Non-pigmented ciliary epithelial cell (primary cell): ENCODE results near the gene TMEM190.

ENCODE experiments used
- DNase-seq: peaks from one replicate; pipeline ENCODE4 v3.0.0-alpha.2; 2010; ENCODE audit warnings: low read depth

Gene TMEM190

DNA sequence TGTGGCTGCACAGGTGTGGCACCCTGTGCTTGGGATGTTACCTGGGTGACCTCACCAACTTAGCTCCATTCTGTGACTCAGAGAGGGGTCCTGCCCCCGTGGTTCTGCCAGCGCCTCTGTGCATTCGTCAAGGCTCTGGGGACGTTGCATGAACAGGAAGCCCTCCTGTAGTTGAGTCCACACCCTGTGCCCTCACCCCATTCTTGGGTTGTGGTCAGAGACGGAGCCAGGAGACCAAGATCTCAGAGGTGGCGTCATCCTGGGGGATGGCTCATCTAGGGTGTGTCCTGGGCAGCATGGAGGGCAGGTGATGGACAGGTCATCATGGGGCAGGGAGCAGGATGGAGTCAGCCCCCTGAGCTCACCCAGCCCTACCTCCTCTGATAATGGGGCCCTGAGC lies 24.6 kb upstream of the TMEM190 start:
- no peak for DNase-seq

DNA sequence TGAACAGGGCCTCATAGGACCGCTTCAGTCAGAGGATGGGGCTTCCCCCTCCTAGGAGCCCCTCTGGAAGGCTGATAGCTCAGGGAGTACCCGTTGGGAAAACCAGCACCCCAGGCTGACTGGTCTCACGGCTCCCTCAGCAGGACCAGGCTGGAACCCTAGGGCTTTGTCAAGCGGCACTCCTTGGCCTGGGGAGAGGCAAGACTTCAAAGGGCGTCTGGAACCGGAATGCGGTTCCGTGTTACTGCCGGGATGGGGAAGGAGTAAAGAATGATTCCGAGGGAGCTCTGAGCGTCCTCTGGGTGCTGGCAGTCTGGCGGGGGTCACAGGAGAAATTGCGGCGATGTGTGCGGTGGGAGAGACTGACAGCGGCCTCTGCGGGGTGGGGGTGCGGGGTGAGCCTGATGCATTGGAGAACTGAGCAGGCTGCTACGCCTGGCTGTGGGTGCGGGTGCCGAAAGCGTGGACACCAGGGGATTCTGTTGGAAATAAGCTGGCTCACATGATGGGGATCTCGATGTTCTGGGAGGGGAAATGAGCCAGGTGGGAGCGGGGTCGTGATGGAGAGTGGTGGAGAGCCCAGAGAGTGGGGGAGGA lies 24.0 kb upstream of the TMEM190 start:
- no peak for DNase-seq

GRCh38 chr19:55353356-55353802 lies 23.2 kb upstream of the TMEM190 start:
- DNase-seq, result no peak

- no peak for DNase-seq
Measured at GRCh38 chr19:55353803-55354697, 22.6 kb upstream of the TMEM190 start.

GRCh38 chr19:55354698-55355212 lies 21.9 kb upstream of the TMEM190 start, which contains the start of gene COX6B2:
TSS of gene COX6B2 (minus strand) at chr19:55354719. CDS start at chr19:55354521, 198 bp downstream.
- DNase-seq, result no peak

DNA sequence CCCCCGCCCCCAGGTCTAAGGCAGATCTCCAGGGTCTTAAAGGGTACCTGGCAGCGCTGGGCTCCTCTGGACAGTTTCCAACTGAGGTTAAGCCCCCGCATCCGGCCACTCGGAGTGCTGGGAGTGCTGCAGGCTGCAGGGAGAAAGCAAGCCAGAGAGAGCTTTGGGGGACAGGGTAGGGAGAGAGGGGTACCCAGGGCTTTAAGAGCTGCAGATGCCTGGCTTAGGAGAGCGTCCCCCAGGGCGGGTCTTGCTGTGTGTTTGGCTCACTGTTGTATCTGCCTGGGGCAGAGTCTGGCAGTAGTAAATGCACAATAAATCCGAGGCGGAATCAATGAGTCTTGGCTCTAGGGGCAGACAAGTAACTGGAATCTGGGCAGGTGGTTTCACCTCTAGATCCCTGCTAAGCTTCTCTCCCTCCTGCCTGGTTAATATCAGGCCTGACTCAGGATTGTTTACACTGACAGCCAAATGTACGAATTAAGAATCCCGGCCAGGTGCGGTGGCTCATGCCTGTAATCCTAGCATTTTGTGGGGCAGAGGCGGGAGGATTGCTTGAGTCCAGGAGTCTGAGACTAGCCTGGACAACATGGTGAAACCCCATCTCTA lies 21.3 kb upstream of the TMEM190 start:
- no peak for DNase-seq

- DNase-seq, result no peak
Measured at GRCh38 chr19:55358493-55358892, 18.1 kb upstream of the TMEM190 start.

DNA sequence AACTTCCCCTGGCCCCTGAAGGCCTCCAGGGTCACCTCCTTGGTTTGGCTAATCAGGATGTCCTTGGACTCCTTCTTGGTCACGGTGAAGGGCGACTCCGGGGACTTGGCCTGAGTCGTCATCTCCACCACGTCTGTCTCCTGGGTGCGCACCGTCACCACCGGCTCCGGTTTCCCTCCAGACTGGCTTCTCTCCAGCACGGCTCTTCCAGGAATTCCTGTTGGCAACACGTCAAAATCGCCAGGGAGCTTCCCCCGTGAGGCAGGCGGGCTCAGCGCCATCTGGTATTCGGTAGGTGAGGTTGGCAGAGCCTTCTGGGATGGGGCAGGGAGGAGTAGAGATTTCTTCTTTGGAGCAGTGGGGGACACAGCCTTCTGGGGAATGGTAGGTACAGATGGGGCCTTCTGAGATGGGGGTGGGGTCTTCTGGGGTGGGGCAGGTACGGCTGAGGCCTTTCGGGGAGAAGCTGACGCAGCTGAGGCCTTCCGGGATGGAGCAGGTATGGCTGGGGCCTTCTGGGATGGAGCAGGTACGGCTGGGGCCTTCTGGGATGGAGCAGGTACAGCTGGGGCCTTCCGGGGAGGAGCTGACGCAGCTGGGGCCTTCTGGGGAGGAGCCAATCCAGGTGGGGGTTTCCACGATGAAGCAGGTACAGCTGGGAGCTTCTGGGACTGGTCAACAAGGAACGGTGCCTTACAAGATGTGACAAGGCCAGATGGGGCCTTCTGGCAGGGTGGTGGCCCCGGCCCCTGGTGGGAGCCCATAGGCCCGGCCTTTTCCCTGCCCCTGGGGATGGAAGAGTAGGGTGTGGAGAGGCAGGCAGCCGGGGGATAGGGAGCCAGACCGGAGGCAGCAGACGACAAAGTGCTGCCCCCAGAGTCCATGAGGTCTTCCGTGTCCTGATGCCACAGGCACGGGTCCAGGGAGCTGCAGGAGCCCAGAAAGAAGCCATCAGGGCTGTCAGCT lies 17.4 kb upstream of the TMEM190 start:
- no peak for DNase-seq

GRCh38 chr19:55360902-55361301 lies 15.7 kb upstream of the TMEM190 start:
- DNase-seq, result no peak

- DNase-seq, result no peak
Measured at GRCh38 chr19:55362174-55362989, 14.2 kb upstream of the TMEM190 start.

DNA sequence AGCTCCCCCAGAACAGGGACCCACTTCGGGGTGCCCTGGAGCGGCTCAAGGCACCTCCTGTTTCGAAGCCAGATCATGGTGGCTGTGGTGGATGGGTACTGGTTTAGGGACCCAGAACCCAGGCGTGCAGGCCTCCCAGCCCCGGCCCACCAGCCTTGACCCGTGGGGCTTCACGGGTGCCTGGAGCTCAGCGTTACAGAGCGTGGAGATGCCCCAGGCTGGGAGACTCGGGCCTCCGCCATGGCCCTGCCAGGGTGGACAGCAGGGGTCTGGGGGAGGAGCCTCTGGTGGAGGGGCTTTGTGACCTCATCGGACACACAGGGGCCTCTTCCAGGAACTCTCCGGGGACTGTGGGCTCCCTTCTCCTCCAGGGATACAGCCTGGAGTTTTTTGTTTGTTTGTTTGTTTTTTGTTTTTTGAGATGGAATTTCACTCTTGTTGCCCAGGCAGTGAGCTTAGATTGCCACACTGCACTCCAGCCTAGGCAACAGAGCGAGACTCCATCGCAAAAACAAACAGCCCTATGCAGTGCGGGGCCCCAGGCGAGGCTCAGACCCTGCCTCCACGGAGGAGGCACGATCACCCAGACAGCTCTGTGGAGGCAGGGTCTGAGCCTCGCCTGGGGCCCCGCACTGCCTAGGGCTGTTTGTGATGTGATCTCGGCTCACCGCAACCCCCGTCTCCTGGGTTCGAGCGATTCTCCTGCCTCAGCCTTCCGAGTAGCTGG lies 13.5 kb upstream of the TMEM190 start, which contains the start of gene GARIN5B:
TSS of gene GARIN5B (minus strand) at position 271 of the 727 bp plus-strand sequence. CDS start at position 77, 194 bp downstream.
- DNase-seq, result no peak

DNA sequence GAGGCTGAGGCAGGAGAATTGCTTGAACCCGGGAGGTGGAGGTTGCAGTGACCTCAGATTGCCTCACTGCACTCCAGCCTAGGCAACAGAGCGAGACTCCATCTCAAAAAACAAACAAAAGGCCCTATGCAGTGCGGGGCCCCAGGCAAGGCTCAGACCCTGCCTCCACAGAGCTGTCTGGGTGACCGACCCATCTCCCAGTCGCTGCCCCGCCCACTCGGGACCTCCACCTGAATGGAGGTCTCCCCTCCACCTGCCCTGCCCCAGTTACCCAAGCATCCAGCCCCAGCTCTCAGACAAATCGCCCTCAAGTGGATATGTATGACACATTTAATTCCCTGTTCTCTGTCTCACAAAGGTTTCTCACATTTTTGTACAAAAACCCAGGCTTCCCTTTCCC lies 11.4 kb upstream of the TMEM190 start:
- DNase-seq, result no peak

DNA sequence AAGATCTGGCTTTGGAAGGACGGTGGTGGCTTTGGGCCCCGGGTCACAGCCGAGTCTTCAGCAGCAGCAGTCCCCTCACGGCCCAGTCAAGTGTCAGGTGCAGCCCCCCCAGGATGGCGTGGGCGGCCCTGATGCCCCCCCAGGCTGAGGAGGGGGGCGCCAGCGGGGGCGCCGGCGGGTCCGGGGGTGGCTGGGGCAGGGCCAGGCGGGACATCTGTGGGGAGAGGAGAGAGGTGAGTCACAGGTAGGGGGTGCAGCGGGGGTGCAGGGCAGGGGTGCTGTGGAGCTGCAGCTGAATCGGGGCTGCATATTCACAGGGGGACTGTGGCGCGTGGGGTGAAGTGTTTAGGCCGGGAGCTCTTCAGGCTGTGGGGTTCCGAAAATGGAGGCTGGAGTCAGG lies 10.7 kb upstream of the TMEM190 start:
- DNase-seq, result no peak

- DNase-seq, result no peak
Measured at GRCh38 chr19:55366790-55367189, 9.8 kb upstream of the TMEM190 start.

- DNase-seq, result no peak
Measured at GRCh38 chr19:55368106-55368505, 8.5 kb upstream of the TMEM190 start.

DNA sequence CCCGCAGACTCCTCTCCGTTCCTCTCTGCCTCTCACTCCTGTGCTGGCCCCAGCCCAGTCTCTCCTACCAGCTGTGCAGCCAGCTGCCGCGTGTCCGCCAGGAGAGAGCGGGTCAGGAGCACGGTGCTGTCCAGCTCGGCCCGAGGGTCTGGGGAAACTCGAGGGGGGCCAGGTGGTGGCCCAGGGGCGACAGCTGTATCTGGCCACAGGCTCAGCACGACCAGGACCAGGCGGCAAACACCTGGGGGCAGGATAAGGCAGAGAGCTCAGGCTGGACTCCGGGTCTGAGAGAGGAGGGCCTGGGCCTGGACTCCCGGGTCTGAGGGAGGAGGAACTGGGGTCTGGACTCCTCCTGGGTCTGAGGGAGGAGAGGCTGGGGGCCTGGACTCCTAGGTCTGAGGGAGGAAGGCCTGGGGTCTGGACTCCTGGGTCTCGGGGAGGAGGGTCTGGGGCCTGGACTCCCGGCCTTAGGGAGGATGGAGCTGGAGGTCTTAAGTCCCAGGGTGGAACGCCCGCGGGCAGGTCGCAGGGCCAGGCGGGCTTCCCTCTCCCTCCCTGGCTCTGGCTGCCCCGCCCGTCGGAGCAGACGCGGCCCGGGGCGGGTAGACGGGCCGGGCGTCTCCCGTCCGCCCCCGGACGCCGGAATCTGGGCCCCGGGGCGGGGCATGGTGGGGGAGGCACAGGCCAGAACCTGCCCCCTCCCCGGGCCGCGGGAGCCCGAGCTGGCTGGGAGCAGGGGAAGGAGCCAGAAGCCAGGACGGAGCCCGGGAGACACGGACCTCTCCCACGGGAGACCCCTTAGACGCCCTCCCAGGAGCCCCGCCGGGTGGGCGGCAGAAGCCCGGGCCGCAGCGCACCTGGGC lies 7.7 kb upstream of the TMEM190 start:
- no peak for DNase-seq

DNA sequence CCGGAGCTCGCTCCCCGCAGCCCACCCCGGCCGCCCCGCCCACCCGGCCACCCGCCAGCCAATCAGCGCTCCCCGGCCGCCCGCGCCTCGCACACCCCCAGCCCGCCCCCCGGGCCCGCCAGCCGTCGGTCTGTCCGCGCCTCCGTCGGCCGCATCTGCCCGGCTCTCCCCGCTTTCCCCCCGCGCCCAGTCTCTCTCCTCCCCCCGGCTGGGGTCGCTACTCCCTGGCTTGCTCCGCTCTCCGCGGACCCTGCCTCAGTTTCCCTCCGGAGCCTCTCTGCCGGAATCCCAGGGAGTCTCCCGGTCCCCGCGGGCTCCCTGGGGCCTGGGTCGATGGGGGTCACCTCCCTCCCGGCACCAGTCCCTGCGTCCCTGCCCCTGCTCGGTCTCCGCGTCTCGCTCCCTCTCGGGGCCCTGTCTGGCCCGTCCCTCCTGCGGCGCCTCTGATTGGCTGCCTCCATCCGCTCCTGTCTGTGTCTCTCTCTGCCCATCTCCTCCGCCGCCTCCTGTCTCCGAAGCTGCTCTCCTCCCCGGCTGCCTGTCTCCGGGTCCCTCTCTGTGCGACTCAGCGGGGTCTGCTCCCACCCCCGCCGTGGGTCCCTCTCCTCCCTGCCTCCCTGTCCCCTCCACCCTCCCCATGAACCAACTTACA lies 6.8 kb upstream of the TMEM190 start:
- DNase-seq, result no peak

GRCh38 chr19:55370305-55370988 lies 6.2 kb upstream of the TMEM190 start, which contains the start of gene IL11:
TSS of gene IL11 (minus strand) at chr19:55370463. CDS start at chr19:55370310, 153 bp downstream.
- DNase-seq, result no peak
